HUES6 (cell line): ENCODE measurements around the gene UAP1L1.
A peak's percentile ranks its signal among the peaks of the same experiment; 100 is the strongest.
"Not testable (repeated sequence)": the region's sequence is repeated elsewhere in the genome, so short reads cannot be mapped to it uniquely, and the experiment has no call there.

Source experiments
- H3K27ac ChIP-seq: 2 replicates; pipeline ENCODE4 v1.7.0; 2013; ENCODE audit warnings: low read depth, mild to moderate bottlenecking, low read length, inconsistent platforms
- H3K27me3 ChIP-seq: 2 replicates; pipeline ENCODE4 v1.6.1; 2013; ENCODE audit warnings: low read length; ENCODE audit not compliant: control insufficient read depth, insufficient read depth
- H3K36me3 ChIP-seq: 2 replicates; pipeline ENCODE4 v1.6.1; 2013; ENCODE audit warnings: low read length; ENCODE audit not compliant: control insufficient read depth, insufficient read depth
- H3K4me1 ChIP-seq: 2 replicates; pipeline ENCODE4 v1.6.1; 2013; ENCODE audit warnings: low read length; ENCODE audit not compliant: control insufficient read depth, insufficient read depth
- H3K4me3 ChIP-seq: 2 replicates; pipeline ENCODE4 v1.5.1; 2013; ENCODE audit warnings: low read depth, low read length
- H3K9ac ChIP-seq: one replicate; pipeline ENCODE4 v1.6.1; 2013; ENCODE audit warnings: mild to moderate bottlenecking, low read length
- H3K9me3 ChIP-seq: 2 replicates; pipeline ENCODE4 v1.6.1; 2013; ENCODE audit warnings: low read depth, low read length; ENCODE audit not compliant: control insufficient read depth, insufficient read depth

The UAP1L1 gene

DNA sequence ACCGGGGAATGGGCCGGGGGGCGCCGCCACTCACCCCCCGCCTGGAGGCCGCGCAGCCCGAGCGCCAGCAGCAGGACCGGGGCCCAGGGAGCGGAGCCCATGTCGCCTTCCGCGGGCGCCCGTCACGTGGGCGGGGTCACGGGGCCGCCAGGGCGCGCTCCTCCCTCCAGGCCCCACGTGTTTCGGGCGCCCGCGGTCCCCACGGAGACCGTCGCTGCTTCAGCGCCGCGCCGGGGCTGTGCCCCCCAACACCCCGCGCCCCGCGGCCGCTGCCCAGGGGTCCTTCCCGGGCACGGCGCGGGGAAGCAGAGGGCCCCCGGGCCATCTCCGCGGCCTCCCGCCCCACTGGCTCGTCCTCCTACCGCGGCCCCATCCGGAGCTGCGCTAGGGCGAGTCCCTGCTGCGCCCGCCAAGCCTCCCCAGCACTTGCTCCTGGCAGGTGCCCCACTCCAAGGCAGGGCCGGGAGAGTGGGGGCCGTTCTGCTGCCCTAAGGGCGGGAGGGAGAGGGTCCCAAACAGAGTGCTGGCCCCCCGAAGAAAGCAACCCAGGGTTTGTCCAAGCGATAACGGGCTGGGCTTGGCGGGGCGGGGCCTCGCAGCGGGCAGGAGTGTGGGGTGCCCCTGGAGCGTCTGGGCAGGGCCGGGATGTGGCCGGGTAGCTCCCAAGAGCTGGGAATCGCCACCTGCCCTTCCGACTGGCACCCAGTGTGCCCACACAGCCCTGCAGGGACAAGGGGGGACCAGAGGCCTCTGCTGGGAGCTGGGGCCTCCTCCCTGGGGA is 37.5 kb downstream of the UAP1L1 start, which contains the start of gene DPP7:
TSS of gene DPP7 (minus strand) at position 121 of the 781 bp plus-strand sequence. CDS start at position 101, 20 bp downstream.
- no peaks in the 10 kb centered on the region for H3K36me3 ChIP-seq

GRCh38 chr9:137115394-137116026 is 38.2 kb downstream of the UAP1L1 start:
- Histone ChIP-seq H3K9me3 (no peaks in the 10 kb centered on the region), H3K9ac (no peak overlapping the region), H3K36me3 (no peaks in the 10 kb centered on the region), H3K4me1 (0 out of 2 replicates have a peak, but pooled peaks cover 6% of the 10 kb centered on the region), H3K27ac (no peak overlapping the region), H3K4me3 (peak overlapping the region; percentile 48; the same call in 1 of the 2 replicates), H3K27me3 (peaks cover 36% of the 10 kb centered on the region)

More for the DNA sequence above, 37.5 kb downstream of the UAP1L1 start, which contains the start of gene DPP7:
- Histone ChIP-seq H3K4me3 (peak within 1 kb of the TSS; percentile 48), H3K4me1 (0 out of 2 replicates have a peak, but pooled peaks cover 6% of the 10 kb centered on the region), H3K9ac (no peak within 1 kb of the TSS), H3K27ac (no peak within 1 kb of the TSS), H3K9me3 (no peaks in the 10 kb centered on the region), H3K27me3 (peaks cover 36% of the 10 kb centered on the region)

DNA sequence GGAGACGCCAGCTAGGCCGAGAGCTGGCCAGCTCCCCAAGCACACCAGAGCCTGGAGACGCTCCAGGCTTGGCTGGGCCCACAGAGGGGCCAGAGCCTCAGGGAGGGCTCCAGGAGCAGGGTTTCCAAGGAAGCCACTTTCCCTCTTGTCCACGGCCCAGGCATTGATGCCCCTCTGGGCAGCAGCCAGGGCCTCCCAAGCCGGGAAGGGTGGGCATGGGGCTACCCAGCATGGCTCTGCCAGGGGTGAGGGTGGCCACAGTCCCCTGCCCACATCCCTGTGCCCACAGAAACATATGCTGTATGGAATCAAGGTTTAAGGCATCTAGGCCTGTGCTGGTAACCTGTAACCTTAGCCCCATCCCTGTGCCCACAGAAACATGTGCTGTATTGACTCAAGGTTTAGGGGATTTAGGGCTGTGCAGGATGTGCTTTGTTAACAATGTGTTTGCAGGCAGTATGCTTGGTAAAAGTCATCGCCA is 38.8 kb downstream of the UAP1L1 start:
- peaks cover 36% of the 10 kb centered on the region for H3K27me3 ChIP-seq
- H3K9me3 ChIP-seq = no peaks in the 10 kb centered on the region
- 0 out of 2 replicates have a peak, but pooled peaks cover 6% of the 10 kb centered on the region for H3K4me1 ChIP-seq
- no peak overlapping the region for H3K4me3 ChIP-seq
- no peak overlapping the region for H3K27ac ChIP-seq
- no peak overlapping the region for H3K9ac ChIP-seq
- no peaks in the 10 kb centered on the region for H3K36me3 ChIP-seq

DNA sequence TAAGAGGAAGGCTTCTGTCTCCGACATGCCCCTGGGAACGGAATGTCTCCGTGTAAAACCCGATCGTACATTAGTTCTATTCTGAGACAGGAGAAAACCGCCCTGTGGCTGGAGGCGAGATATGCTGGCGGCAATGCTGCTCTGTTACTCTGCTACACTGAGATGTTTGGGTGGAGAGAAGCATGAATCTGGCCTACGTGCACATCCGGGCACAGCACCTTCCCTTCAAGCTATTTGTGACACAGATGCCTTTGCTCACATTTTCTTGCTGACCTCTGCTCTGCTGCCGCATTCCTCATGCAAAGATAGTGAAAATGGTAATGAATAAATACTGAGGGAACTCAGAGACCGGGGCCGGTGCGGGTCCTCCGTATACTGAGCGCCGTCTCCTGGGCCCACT is 39.4 kb downstream of the UAP1L1 start:
- H3K9me3 ChIP-seq = no peaks in the 10 kb centered on the region
- 0 out of 2 replicates have a peak, but pooled peaks cover 6% of the 10 kb centered on the region for H3K4me1 ChIP-seq
- no peak overlapping the region for H3K4me3 ChIP-seq
- H3K9ac ChIP-seq = no peak overlapping the region
- H3K27me3 ChIP-seq = peaks cover 36% of the 10 kb centered on the region
- no peak overlapping the region for H3K27ac ChIP-seq
- no peaks in the 10 kb centered on the region for H3K36me3 ChIP-seq

- no peaks in the 10 kb centered on the region for H3K9me3 ChIP-seq
- no peak overlapping the region for H3K4me3 ChIP-seq
- peaks cover 36% of the 10 kb centered on the region for H3K27me3 ChIP-seq
- no peaks in the 10 kb centered on the region for H3K36me3 ChIP-seq
- no peak overlapping the region for H3K9ac ChIP-seq
- 0 out of 2 replicates have a peak, but pooled peaks cover 6% of the 10 kb centered on the region for H3K4me1 ChIP-seq
- no peak overlapping the region for H3K27ac ChIP-seq
Measured at GRCh38 chr9:137117269-137117731, 40.0 kb downstream of the UAP1L1 start.

DNA sequence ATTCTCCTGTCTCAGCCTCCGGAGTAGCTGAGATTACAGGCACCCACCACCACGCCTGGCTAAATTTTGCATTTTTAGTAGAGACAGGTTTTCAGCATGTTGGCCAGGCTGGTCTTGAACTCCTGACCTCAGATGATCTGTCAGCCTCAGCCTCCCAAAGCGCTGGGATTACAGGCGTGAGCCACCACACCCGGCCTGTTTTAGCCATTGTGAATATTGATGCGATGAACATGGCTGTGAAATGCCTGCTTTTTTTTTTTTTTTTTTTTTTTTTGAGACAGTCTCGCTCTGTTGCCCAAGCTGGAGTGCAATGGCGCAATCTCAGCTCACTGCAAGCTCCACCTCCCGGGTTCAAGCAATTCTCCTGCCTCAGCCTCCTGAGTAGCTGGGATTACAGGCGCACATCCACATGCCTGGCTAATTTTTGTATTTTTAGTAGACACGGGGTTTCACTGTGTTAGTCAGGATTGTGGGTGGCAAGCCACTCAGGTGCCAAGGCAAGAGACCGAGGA is 40.8 kb downstream of the UAP1L1 start:
- H3K27ac ChIP-seq, H3K4me3 ChIP-seq, H3K9ac ChIP-seq, H3K36me3 ChIP-seq, H3K4me1 ChIP-seq, H3K9me3 ChIP-seq: not testable (repeated sequence)
- peaks cover 30% of the 10 kb centered on the region for H3K27me3 ChIP-seq

DNA sequence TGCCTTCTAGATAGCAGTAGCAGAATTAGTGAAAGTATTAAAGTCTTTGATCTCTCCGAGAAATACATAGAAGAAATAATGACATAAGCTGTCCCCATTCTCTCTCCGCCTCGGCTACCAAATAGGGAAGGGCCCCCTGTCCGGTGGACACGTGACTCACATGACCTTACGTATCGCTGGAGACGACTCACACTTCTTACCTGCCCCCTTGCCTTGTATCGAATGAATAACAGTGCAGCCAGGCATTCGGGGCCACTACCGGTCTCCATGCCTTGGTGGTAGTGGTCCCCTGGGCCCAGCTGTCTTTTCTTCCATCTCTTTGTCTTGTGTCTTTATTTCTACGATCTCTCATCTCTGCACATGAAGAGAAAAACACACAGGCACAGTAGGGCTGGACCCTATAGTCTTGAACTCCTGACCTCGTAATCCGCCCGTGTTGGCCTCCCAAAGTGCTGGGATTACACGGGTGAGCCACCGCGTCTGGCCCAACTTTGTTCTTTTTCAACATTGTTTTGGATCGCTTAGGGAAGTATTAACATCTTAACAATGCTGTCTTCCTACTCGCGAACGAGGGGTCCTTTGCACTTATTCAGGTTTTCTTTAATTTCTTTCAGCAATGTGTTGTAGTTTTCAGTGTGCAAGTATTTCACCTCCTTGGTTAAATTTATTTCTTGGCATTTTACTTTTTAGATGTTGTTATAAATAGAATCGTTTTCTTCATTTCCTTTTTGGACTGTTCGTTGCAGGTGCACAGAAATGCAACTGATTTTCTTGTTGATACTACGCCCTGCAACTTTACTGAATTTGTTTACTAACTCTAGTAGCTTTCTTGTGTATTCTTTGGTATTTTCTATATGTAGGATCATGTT is 44.8 kb downstream of the UAP1L1 start:
- not testable (repeated sequence) for H3K27ac ChIP-seq

GRCh38 chr9:137122796-137123467 is 45.6 kb downstream of the UAP1L1 start:
- H3K27me3 ChIP-seq, H3K4me1 ChIP-seq, H3K9me3 ChIP-seq, H3K4me3 ChIP-seq, H3K27ac ChIP-seq, H3K36me3 ChIP-seq, H3K9ac ChIP-seq: not testable (repeated sequence)

More for the DNA sequence above, 44.8 kb downstream of the UAP1L1 start:
- H3K27me3 ChIP-seq, H3K4me1 ChIP-seq, H3K9me3 ChIP-seq, H3K4me3 ChIP-seq, H3K36me3 ChIP-seq, H3K9ac ChIP-seq: not testable (repeated sequence)

- H3K27ac ChIP-seq = no peak overlapping the region
- peaks cover 10% of the 10 kb centered on the region; the same call in 1 of the 2 replicates for H3K4me1 ChIP-seq
- no peaks in the 10 kb centered on the region for H3K27me3 ChIP-seq
- H3K4me3 ChIP-seq = no peak overlapping the region
- H3K9me3 ChIP-seq = no peaks in the 10 kb centered on the region
- H3K9ac ChIP-seq = no peak overlapping the region
- H3K36me3 ChIP-seq = no peaks in the 10 kb centered on the region
Measured at GRCh38 chr9:137123468-137123837, 46.1 kb downstream of the UAP1L1 start.

DNA sequence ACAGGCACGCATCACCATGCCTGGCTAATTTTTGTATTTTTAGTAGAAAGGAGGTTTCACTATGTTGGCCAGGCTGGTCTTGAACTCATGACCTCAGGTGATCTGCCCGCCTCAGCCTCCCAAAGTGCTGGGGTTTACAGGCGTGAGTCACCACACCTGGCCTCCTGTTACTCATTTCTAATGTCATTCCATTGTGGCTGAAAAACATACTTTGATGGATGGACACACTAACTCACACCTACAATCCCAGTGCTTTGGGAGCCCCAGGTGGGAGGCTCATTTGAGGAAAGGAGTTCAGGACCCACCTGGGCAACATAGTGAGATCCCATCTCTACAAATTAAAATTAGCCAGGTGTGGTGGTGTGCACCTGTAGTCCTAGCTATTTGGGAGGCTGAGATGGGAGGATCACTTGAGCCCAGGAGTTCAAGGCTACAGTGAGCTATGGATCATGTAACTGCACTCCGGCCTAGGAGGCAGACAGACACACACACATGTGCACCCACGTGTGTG is 46.7 kb downstream of the UAP1L1 start:
- H3K9me3 ChIP-seq, H3K36me3 ChIP-seq, H3K27ac ChIP-seq, H3K9ac ChIP-seq, H3K27me3 ChIP-seq, H3K4me3 ChIP-seq: not testable (repeated sequence)
- H3K4me1 ChIP-seq = peaks cover 15% of the 10 kb centered on the region; the same call in 1 of the 2 replicates
